T47D (cell line): ENCODE results near the gene MAST3.

Experiments used
- DNase-seq, 2 experiments: peaks; one replicate each; pipeline versions ENCODE4 v3.0.0 to v3.0.0-alpha.2; 2011 to 2012; ENCODE audit warnings: low read depth in 1 of 2, low spot score in 1 of 2
- JUND ChIP-seq: IDR thresholded peaks from 2 replicates; pipeline ENCODE4 v1.6.1; 2012; ENCODE audit warnings: low read depth
- in situ Hi-C: cut with HindIII; loops from 2 replicates; pipeline ENCODE4 v1.10.0; 2016; ENCODE audit warnings: low sequenced_read_pairs, low pct_unique_long_range_greater_than_20kb

Gene MAST3

GRCh38 chr19:18176367-18177310 is 79.1 kb downstream of the MAST3 start:
- in situ Hi-C loops = no loop called here
- TF ChIP-seq JUND = no peak
- DNase-seq = no peak

- in situ Hi-C loops = no loop called here
Measured at GRCh38 chr19:18179957-18180356, 82.4 kb downstream of the MAST3 start.

GRCh38 chr19:18183529-18183928 is 86.0 kb downstream of the MAST3 start:
- in situ Hi-C loops = no loop called here
- TF ChIP-seq JUND = no peak

More at GRCh38 chr19:18179957-18180356, 82.4 kb downstream of the MAST3 start:
- DNase-seq = no peak
- no peak for TF ChIP-seq JUND

GRCh38 chr19:18185538-18185937 is 88.0 kb downstream of the MAST3 start:
- no peak for DNase-seq
- in situ Hi-C loops = no loop called here
- no peak for TF ChIP-seq JUND

More at GRCh38 chr19:18183529-18183928, 86.0 kb downstream of the MAST3 start:
- peak in 1 of 2 experiments; percentile 71 for DNase-seq

GRCh38 chr19:18190278-18190677 is 92.7 kb downstream of the MAST3 start:
- DNase-seq = no peak
- in situ Hi-C loops = no loop called here
- no peak for TF ChIP-seq JUND

GRCh38 chr19:18191640-18192062 is 94.1 kb downstream of the MAST3 start:
- in situ Hi-C loops = no loop called here
- peak in 1 of 2 experiments; percentile 63 for DNase-seq
- TF ChIP-seq JUND = no peak

GRCh38 chr19:18192673-18193387 is 95.3 kb downstream of the MAST3 start, which contains the start of gene MPV17L2:
Gene MPV17L2 (plus strand): TSS chr19:18193218. CDS start chr19:18193282, 64 bp downstream.
- TF ChIP-seq JUND = no peak
- in situ Hi-C loops = no loop called here
- peak; percentile 71 to 99 for DNase-seq

- no peak for DNase-seq
- in situ Hi-C loops = no loop called here
- TF ChIP-seq JUND = no peak
Measured at GRCh38 chr19:18193388-18194180, 96.0 kb downstream of the MAST3 start.

GRCh38 chr19:18194181-18194530 is 96.6 kb downstream of the MAST3 start:
- no peak for TF ChIP-seq JUND
- DNase-seq = no peak
- in situ Hi-C loops = no loop called here

- no peak for TF ChIP-seq JUND
- peak in 1 of 2 experiments; percentile 36 for DNase-seq
- in situ Hi-C loops = no loop called here
Measured at GRCh38 chr19:18194554-18195238, 97.1 kb downstream of the MAST3 start.

GRCh38 chr19:18196511-18196845 is 98.9 kb downstream of the MAST3 start:
- in situ Hi-C loops = no loop called here
- TF ChIP-seq JUND = no peak
- no peak for DNase-seq

- DNase-seq = no peak
- in situ Hi-C loops = no loop called here
- TF ChIP-seq JUND = no peak
Measured at GRCh38 chr19:18197306-18197705, 99.7 kb downstream of the MAST3 start.
